Kidney (tissue), 14 donors: ENCODE measurements around the gene FANCM. TPM values are rescaled to one million over a fixed set of nuclear protein-coding genes. Genes with fewer than 3 reads are reported as not detected.
A peak's percentile ranks its signal among the peaks of the same experiment; 100 is the strongest.
"Not testable (repeated sequence)": the region's sequence is repeated elsewhere in the genome, so short reads cannot be mapped to it uniquely, and the experiment has no call there.

ENCODE experiments used
- DNase-seq, 5 donors: peaks; one replicate each; pipeline ENCODE4 v3.0.0-alpha.2; 2013 to 2020
- FAIRE-seq: peaks from 2 replicates; lab custom pipeline; 2012; peaks lifted over from hg19 to GRCh38; lab: Jason Lieb, UNC
- H3K27ac ChIP-seq, 2 donors: one replicate each; pipeline ENCODE4 v1.7.0; 2013; ENCODE audit warnings: low read depth in 2 of 2, low read length in 2 of 2, inconsistent platforms in 1 of 2
- H3K27me3 ChIP-seq: one replicate; pipeline ENCODE4 v1.7.1; 2013; ENCODE audit warnings: low read length, inconsistent platforms; ENCODE audit not compliant: control insufficient read depth, insufficient read depth
- H3K36me3 ChIP-seq, 3 donors: one replicate each; pipeline versions ENCODE4 v1.7.0 to v1.7.1; 2013; ENCODE audit warnings: low read length in 3 of 3, control low read depth in 1 of 3, inconsistent platforms in 1 of 3; ENCODE audit not compliant: insufficient read depth in 3 of 3, control insufficient read depth in 2 of 3
- H3K4me1 ChIP-seq, 3 donors: one replicate each; pipeline versions ENCODE4 v1.7.0 to v1.7.1; 2013; ENCODE audit warnings: low read length in 3 of 3, inconsistent platforms in 1 of 3, low read depth in 1 of 3; ENCODE audit not compliant: control insufficient read depth in 2 of 3, insufficient read depth in 2 of 3
- H3K4me3 ChIP-seq, 3 donors: one replicate each; pipeline versions ENCODE4 v1.7.0 to v1.8.1; 2013; ENCODE audit warnings: low read length in 3 of 3, control low read depth in 1 of 3, inconsistent platforms in 1 of 3
- H3K9ac ChIP-seq, 3 donors: one replicate each; pipeline versions ENCODE4 v1.7.0 to v1.7.1; 2013; ENCODE audit warnings: low read length in 3 of 3, control low read depth in 1 of 3, inconsistent platforms in 1 of 3
- H3K9me3 ChIP-seq, 3 donors: one replicate each; pipeline versions ENCODE4 v1.7.0 to v1.7.1; 2013; ENCODE audit warnings: low read length in 3 of 3, control low read depth in 1 of 3, inconsistent platforms in 1 of 3; ENCODE audit not compliant: control insufficient read depth in 2 of 3, insufficient read depth in 1 of 3
- CTCF ChIP-seq: IDR thresholded peaks from 3 replicates; pipeline ENCODE4 v1.5.1; 2012; ENCODE audit warnings: mild to moderate bottlenecking, moderate library complexity, borderline replicate concordance; ENCODE audit not compliant: insufficient read depth; ENCODE audit errors: extremely low read depth
- intact Hi-C: fragments of 100-400 bp; cut with DNase I; formaldehyde crosslinking; loops from one replicate; pipeline ENCODE4 v1.11.1; 2022
- polyA plus RNA-seq: library from polyadenylated mRNA; stranded (reverse); fragments of 350-450 nt; fragmentation: Illumina TruSeq; extraction: RNeasy Lipid Tissue Mini Kit (QIAGEN cat#74804); gene quantifications from one replicate; pipeline ENCODE4 v1.2.3, GENCODE V29; 2014; ENCODE audit warnings: low read depth, low replicate concordance; ENCODE audit not compliant: insufficient read depth
- total RNA-seq: library from RNA; stranded (reverse); fragmentation: NEBNext Ultra II Directional; extraction: Animal tissue kit (Norgen Biotek cat#: 25700); gene quantifications from one replicate; pipeline ENCODE4 v1.2.1, GENCODE V29; 2021
- donor health status: control.
- donor health status: control.
- donor health status: control.
- donor health status: control.
- donor health status: control.
- donor health status: DM: yes; HTN: yes; CAD: no.
- donor health status: Normal renal cell carcinoma (clear cell type).

FANCM gene
- total and polyA plus RNA-seq, 2 donors from 2014 or later, result 2.6 to 6.4 TPM

- H3K27ac ChIP-seq, result no peak overlapping the region
- H3K9me3 ChIP-seq, result no peaks in the 10 kb centered on the region
- no peak overlapping the region for H3K4me3 ChIP-seq
- H3K27me3 ChIP-seq, result no peaks in the 10 kb centered on the region
- no peak for DNase-seq
- no peak overlapping the region for H3K9ac ChIP-seq
- no peak for FAIRE-seq
- no peak for TF ChIP-seq CTCF
- peaks cover 0 to 4% (median 0%) of the 10 kb centered on the region in 3 donors for H3K36me3 ChIP-seq
- intact Hi-C loops, result no loop called here
- H3K4me1 ChIP-seq, result peaks cover 0 to 5% (median 3%) of the 10 kb centered on the region in 3 donors
These were observed 75.6 kb downstream of the FANCM start for GRCh38 chr14:45211295-45211694.

- TF ChIP-seq CTCF, result no peak
- Histone ChIP-seq H3K9me3 (no peaks in the 10 kb centered on the region), H3K4me1 (peaks cover 0 to 5% (median 3%) of the 10 kb centered on the region in 3 donors), H3K36me3 (no peaks in the 10 kb centered on the region), H3K27ac (no peak overlapping the region), H3K4me3 (no peak overlapping the region), H3K27me3 (no peaks in the 10 kb centered on the region), H3K9ac (no peak overlapping the region)
- intact Hi-C loops, result no loop called here
- peak in 1 of 5 donors; percentile 9 for DNase-seq
- no peak for FAIRE-seq
These were observed 76.5 kb downstream of the FANCM start for GRCh38 chr14:45212231-45212630.

- H3K27me3 ChIP-seq, H3K9me3 ChIP-seq, H3K4me3 ChIP-seq, FAIRE-seq, H3K9ac ChIP-seq, H3K36me3 ChIP-seq, H3K4me1 ChIP-seq, H3K27ac ChIP-seq, intact Hi-C loops: not testable (repeated sequence)
- peak in 1 of 5 donors; percentile 8 for DNase-seq
These were observed 78.0 kb downstream of the FANCM start for GRCh38 chr14:45213716-45214115.

GRCh38 chr14:45214341-45214740 lies 78.6 kb downstream of the FANCM start:
- H3K9me3 ChIP-seq, intact Hi-C loops, H3K4me3 ChIP-seq, H3K4me1 ChIP-seq, H3K36me3 ChIP-seq, H3K9ac ChIP-seq, FAIRE-seq, H3K27ac ChIP-seq, DNase-seq, H3K27me3 ChIP-seq: not testable (repeated sequence)
